GM19397 (cell line): ENCODE data around the gene GAP43.
"Not testable (repeated sequence)": the region's sequence is repeated elsewhere in the genome, so short reads cannot be mapped to it uniquely, and the experiment has no call there.

Experiments
- ATAC-seq: cut with Tn5 transposase; IDR thresholded peaks from one replicate; pipeline ENCODE4 v1.9.1; 2021; ENCODE audit warnings: mild to moderate bottlenecking, moderate library complexity; ENCODE audit not compliant: unreplicated experiment

GAP43 gene

DNA sequence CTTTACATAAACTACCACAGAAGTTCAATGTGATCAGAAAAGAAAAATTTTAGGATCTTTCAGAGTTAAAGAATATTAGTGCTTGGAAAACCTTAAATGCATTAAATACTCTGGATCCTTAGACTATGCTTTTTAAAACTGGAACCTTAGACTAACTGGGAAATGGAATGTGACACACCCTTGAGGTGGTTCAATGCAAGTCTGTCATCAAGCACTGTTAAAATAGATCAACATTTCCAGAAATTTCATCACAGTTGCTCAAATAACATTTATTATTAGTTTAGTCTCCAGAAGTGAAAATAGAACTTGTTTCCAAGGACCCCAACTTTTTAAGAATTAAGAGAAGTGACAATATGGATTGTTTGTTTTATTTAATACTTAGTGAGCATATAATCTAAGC, 71.8 kb downstream of the GAP43 start:
- ATAC-seq, result no peak

DNA sequence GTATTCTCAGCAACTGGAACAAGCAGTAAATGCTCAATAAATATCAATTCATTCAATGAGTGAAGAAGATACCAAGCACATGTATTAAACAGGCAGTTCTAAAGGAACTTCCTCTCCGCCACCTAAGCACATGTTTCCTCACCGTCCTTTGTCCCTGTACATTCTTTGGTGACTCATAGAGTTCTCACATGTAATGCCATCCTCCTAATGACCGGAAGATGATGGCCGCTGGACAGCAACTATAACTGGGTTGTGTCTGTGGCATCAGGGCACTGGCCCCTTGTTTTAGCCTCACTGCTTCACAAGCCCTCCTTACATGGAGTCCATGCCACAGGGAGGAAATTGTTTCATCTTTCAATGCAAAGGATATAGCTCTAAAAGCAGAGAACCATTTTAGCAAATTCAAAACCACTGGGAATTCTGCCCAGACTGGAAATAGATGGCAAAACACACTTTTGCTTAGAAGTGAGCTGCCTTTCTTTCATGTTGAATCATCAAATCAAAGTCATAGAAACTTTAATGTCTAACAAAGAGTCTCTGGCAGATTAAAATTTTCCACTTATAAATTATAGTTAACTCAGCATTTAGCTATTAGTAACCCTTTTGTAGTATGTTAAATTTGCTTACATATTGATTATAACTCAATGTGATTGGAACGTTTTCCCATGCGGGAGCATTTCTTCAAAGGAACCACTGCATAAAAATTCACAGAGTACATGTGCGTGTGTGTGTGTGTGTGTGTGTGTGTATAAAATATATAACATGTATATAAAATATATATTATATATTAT, 74.1 kb downstream of the GAP43 start:
- ATAC-seq, result no peak

DNA sequence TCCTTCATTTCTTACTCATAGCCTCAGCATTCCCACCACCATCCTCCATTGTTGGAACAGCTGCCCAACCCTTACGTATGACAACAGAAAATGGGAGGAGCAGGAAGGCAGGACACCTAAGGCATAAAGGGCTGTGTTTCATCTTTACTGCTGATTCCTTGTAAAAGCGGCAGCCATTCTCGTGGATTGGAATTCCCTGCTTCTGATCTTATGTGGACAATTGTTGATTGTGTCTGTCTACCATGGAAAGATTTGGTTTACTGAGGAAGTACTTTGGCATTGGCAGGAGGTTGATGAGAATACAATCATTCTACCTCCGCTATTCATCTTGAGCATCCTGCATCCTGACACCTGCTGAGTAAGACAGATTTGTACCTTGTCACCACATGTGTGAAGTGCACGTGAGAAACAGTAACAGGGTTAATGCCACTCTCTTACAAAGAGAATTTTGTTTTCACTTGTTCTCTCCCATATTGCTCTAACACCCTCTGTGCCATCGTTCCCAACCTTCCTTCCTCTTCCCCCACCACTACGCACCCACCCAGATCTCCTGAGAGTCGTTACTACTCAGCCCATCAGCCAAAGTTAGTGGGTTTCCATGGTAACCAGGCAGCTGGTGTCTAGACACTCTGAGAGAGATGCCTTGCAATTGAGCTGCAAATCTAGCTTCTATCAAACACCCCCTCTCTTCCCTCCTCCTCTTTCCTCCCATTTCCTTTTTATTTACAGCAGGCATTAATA, 75.7 kb downstream of the GAP43 start:
- no peak for ATAC-seq

DNA sequence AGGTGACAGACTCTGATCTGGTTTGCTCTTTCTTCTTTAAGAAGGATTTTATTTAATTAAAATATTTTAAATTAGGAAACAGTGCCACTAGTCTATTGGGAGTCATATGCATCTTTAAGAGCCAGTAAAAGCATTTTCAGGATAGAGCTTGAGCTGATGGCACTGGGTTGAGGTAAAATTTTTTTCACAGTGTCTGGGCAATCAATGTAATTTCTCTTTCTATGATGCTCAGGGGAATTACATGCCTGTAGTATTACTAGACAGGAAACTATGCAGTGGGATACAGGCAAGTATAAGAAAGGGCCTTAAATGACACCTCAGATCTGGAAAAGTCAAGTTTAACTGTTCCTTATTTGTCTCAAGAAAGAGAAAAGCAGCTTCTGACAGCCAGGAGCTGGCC, 76.4 kb downstream of the GAP43 start:
- ATAC-seq, result no peak

DNA sequence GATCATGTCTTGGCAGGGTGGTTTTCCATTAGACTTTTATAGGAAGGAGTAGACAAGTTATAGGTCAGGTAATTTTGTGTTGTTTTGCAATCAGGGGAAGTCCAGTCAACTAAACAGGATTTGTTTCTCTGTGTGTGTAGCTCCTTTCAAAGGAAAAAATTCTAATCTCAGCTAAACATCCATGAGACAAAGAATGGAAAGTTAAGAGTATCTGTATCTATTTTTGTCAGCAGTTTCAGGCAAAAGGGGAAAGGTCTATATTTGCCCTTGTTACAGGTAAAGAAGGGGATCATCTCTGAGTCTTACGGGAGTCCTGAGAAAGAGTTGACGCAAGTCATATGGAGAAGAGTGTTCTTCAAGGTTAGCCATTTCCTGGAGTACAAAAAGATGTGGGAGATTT, 79.3 kb downstream of the GAP43 start:
- no peak for ATAC-seq

DNA sequence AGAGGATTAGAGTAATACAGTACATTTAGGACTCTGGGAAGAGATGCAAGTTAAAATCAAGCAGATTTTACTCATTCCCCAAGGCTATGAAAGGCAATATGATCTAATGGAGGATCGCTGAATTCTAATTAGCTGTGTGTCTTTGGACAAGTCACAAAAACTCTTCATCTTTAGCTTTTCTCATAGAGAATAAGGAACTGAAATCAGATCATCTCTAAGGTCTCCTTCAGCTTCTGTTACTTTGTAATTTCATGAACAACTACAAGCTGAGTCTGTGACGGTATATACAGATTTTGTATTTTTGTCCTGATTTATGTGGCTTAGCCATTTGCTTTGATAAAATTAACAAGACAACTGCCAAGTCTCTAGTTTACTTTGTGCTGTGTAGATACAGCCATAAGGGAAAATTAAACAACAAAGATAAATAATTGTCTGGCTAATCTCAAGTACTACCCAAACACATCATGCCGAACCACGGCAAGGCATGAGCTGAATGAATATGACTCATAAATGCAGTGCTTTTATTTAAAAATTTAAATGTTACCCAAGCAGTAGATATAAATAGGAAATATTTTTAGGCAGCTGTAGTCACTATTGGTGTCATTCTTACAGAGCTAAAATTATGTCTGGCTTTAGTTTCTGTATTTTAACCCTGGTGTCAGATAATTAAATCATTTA, 81.5 kb downstream of the GAP43 start:
- ATAC-seq, result no peak

DNA sequence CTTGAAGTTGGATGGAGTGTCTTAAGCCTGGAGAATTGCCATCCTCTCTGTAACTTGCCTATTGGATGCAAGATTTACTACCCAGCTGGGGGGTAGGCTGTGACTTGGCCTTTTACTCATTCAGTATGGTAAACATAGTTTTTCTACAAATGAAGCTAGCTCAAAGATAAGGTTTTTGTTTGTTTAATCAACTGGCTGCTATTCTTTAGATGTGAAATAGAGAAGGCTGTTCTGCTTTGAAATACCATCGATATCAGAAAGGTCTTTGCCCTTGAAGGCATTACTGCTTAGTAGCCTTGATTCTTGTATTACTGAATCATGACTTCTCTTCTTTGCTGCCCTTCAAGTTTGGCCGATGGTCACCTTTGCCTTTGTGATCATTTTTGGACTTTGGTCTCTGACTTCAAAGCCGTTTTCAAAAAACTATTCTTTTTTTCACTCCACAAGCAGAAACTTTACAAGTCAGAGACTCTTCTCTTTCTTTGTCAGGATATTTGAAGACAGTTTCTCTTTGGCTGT, 83.1 kb downstream of the GAP43 start:
- no peak for ATAC-seq

DNA sequence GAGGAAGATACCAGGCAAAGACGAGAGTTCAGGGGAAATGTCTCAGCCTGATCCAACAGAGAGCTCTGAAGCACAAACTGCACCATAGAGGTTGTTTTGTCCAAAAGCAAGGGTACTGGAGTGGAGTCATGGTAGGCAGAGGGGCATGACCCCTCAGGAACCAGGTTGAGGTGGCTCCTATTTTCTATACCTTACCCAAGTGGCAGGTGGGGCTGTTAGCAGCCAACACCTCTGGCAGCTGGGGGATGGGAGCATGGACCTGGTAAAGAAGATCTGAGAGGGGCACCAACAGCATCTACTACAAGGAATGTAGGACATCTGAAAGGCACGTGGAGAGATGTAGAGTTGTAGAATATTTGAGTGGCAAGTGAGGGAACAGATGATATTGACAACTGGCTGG, 85.2 kb downstream of the GAP43 start:
- ATAC-seq, result no peak

DNA sequence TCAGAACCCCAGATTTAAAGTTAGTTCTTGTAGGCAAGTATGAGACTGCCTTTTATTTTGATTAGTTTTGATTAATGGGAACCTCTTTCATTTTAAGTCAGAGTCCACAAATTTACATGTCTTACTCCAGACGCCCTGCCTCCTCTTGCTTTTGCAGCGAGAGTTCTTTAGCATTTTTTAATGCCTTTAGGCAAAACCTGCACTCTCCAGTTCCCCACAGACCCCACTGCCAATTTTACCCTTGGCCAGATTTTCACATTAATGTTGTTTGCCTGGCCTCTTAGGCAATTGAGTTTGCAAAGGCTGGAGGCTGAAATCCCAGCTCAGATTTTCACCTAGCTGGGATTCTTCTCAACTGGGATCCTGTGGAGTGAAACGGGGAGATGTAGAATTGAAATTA, 85.8 kb downstream of the GAP43 start:
- ATAC-seq, result no peak

DNA sequence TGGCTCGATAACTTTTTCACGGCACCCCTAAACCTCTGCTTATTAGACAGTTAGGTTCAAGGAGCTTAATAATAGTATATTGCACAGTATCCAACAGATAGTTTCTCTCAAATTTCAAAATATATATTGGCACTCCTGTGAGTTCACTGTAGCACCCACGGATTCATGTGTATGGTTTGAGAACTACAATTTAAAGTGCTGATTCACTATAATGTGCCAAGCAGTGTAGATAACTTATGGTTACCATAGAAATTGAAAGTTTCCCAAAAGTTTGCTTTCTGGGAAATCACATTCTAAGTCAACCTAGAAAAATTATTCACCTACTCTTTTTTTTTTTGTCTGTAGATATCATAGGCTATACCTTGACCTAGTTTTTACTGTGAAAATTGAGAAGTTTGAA, 86.6 kb downstream of the GAP43 start:
- no peak for ATAC-seq

DNA sequence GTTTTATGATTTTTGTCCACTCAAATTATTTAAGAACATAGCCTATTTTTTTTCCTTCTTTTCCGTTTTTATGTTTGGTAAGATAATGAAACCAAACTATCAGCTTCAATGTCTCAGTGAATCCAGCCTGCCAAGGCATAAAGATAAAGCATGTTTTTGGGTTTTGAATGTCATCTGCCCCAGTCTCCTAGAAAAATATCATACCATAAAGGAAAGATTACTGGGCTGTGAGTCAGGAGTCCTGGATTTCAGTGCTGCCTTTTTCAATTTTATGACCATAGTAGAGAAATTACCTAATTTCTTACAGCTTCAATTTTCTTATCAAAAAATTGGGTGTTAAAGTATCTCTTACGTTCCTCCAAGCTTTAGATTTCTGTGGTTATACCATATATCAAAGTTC, 87.5 kb downstream of the GAP43 start:
- no peak for ATAC-seq

DNA sequence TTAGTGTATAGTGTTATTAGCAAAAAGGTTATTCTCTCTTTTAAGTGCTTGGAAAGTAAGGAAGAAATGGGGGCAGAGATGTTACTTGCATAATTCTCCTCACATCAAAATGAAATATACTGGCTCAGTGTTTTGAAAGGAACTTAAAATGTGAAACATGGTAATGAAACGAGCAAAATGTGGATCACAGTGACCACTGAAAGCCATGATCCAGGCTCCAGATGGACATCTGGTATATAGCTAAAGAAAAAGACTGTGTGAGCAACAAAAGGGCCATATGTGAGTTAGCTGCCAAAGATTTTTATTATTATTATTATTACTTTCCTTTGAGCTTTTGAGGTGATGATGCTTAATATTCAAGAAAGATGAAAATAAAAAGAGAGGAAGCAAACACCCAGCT, 89.6 kb downstream of the GAP43 start:
- ATAC-seq, result no peak

DNA sequence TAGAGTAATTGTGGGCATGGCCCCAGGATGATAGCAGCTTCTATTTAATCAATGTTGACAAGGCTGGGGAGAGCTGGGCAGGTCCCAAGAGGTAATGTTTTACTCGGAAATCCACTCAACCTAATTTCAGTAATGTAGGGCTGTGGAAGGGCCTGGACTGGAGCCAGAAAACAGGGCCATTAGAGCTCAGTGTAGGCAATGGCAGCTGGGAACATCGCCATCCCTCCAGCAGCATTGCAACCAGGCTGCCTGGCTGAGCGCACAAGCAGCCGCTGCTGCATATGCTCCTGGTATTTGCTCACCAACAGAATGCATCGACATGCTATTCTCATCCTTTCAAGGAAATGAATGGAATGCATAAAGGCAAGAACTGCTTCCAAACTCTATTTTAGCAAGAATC, 90.0 kb downstream of the GAP43 start:
- ATAC-seq, result no peak

DNA sequence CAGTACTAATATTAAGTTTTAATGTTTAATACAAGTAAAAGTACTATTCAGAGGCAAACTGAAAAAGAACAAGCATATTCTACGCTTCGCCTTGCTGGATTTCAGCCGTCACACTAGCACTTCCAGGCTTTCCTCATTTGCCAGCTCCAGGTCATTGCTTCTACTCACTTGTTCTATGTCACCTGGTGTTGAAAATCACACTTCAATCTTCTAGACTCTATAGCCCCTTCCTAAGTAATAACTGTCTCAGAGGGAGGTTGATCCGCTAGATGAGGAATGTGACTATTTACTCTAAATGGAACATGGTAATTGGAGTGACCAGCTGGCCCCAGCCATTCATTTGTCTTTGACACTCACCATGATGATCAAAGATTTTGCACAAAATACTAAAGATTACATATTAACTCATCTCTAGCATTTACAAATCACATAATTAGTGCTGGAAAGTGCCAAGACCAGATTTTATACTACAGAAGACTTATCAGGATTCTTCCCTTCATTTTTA, 92.0 kb downstream of the GAP43 start:
- no peak for ATAC-seq

DNA sequence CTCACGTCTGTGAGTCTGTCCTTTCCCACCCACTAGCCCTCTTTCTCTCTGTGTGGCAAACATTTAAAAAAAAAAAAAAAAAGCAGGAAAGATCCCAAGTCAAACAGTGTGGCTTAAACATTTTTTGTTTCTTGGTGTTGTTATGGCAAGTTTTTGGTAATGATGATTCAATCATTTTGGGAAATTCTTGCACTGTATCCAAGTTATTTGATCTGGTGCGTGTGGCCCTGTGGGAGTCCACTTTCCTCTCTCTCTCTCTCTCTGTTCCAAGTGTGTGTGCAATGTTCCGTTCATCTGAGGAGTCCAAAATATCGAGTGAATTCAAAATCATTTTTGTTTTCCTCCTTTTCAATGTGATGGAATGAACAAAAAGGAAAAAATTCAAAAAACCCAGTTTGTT, 97.7 kb downstream of the GAP43 start:
- no peak for ATAC-seq

DNA sequence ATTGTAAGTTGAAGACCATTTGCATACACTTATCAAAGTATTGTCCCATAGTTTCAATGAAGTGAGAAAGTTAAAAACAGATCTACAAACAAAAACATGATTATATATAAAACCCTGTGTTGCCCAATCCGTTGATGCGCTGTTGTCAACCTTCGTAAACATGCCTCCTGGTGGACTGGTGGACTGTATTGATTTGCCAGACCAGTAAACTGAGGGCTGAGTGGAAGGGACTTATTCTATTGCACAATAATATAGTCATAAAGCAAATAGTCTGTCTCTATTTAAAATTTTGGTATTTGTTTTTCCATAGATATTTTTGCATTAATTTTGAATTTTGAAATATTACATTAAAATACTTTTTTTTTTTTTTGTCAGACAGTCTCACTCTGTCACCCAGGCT, 102.5 kb downstream of the GAP43 start:
- ATAC-seq, result no peak

DNA sequence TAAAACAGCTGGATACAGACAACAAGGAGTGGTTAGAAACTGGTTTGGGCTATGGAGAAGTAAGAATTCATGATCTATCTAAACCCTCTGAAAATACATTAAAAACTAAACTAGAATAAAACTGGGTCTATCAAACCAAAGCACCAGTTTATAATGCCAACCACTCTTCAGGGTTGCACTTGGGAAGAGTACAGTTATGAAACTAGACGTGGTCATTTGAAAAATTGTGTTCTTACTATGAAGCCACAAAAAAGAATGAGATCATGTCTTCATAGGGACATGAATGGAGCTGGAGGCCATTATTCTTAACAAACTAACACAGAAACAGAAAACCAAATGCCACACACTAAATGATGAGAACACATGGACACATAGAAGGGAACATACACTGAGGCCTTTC, 103.8 kb downstream of the GAP43 start:
- ATAC-seq, result no peak

DNA sequence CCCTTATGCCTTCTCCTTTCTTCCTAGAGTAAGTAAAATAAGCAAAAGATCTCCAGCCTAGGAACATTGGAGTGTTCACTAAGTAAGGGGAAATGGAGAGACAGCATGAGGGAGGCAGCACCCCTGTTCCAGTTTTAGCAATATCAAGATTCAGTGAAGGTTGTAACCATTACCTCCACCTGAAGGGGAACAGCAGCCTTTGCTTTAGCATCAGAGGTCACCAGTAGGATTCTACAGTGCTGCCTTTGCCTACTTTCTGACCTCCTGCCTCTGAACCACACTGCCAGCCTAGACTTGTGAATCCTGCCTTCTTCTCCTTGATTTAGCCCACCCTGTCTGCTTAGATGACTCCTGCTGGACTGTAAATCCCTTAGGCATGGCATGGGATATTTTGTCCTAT, 104.7 kb downstream of the GAP43 start:
- ATAC-seq, result no peak

DNA sequence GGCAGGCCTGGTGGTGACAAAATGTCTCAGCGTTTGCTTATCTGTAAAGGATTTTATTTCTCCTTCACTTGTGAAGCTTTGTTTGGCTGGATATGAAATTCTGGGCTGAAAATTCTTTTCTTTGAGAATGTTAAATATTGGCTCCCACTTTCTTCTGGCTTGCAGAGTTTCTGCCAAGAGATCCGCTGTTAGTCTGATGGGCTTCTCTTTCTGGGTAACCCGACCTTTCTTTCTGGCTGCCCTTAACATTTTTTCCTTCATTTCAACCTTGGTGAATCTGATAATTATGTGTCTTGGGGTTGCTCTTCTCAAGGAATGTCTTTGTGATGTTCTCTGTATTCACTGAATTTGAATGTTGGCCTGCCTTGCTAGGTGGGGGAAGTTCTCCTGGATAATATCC, 113.0 kb downstream of the GAP43 start:
- ATAC-seq, result not testable (repeated sequence)

DNA sequence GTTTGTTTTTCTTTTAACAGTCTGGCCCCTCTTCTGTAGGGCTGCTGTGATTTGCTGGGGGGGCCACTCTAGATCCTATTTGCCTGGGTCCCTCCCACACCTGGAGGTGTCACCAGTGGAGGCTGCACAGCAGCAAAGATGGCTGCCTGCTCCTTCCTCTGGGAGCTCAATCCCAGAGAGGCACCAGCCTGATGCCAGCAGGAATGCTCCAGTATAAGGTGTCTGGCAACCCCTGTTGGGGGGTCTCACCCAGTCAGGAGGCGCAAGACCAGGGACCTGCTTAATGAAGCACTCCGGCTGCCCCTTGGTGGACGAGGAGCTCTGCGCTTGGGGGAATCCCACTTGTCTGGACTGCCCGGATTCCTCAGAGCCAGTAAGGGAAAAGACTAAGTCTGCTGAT, 118.3 kb downstream of the GAP43 start:
- ATAC-seq, result no peak

DNA sequence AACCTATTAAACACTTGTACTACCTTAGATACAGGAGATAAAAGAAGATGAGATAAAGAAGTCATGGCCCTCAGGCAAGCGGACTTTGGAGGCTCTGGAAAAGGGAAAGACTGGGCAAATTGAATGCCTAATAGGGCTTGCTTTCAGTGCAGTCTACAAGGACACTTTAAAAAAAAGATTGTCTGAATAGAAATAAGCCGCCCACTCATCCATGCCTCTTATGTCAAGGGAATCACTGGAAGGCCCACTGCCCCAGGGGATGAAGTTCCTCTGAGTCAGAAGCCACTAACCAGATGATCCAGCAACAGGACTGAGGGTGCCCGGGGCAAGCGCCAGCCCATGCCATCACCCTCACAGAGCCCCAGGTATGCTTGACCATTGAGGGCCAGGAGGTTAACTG, 121.2 kb downstream of the GAP43 start:
- ATAC-seq, result not testable (repeated sequence)

DNA sequence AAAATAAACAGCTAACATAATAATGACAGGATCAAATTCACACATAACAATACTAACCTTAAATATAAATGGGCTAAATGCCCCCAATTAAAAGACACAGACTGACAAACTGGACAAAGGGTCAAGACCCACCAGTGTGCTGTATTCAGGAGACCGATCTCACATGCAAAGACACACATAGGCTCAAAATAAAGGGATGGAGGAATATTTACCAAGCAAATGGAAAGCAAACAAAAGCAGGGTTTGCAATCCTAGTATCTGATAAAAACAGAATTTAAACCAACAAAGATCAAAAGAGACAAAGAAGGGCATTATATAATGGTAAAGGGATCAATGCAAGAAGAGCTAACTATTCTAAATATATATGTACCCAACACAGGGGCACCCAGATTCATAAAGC, 129.7 kb downstream of the GAP43 start:
- ATAC-seq, result not testable (repeated sequence)
